ENCODE data around the gene KDM1A.

The KDM1A gene

DNA sequence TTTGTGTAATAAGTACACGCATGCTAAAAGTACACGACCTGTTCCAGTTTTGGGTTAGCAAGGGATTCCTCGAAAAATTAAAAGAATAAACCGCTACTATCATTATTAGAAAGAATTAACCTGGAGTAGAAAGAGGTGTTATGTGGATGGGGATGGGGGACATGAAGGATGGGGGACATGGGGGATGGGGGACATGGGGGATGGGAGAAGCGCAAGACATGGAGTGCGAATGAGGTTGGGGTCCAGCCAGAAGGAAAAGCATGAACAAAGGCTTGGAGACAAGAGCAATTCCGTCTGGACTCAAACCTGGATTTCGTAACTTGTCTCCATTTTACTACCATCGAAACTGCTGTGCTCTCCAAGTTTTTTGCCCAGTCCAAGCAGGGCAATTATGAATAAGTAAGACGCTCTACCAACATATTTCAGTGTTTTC is 591 bp upstream of the KDM1A start:
- DNase-seq = no peak

DNA sequence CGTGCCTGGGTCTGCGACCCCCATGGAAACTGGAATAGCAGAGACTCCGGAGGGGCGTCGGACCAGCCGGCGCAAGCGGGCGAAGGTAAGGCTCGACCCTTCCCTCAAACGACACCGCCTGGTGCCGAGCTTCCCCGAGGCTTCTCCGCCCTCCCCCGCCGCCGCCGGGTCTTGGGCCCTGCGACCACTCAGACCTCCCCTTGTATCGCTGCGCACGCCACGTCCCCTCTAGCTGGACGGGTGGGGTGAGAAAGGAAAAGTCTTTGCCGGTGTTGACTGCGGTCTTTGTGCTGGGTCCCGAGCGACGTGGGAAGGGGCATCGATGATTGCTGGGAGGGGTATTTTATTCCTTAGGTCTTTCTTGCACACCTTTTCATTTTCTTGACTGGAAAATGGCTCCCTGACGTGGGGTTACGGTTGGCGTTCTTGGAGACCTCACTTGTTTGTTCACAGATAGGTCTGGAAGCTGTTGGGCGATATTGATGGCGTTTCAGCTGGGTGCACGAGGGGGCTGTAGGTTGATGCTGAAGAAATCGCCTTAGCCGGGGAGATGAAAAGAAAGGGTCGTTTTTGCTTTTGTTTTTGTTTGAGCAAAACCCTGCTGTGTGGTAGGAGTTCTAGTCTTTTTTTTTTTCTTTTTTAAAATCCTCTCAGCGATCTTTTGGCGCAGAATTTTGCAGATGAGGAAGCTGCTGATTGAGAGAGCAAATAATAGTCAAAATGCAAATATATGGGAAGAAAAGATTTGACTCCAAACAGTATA is 776 bp downstream of the KDM1A start:
- DNase-seq = peak in 3 of 5 donors; percentile 5 to 19 (median 8)

- no peak for DNase-seq
Measured at GRCh38 chr1:23020706-23021405, 1.6 kb downstream of the KDM1A start.

GRCh38 chr1:23021834-23022233 is 2.6 kb downstream of the KDM1A start:
- DNase-seq = no peak

DNA sequence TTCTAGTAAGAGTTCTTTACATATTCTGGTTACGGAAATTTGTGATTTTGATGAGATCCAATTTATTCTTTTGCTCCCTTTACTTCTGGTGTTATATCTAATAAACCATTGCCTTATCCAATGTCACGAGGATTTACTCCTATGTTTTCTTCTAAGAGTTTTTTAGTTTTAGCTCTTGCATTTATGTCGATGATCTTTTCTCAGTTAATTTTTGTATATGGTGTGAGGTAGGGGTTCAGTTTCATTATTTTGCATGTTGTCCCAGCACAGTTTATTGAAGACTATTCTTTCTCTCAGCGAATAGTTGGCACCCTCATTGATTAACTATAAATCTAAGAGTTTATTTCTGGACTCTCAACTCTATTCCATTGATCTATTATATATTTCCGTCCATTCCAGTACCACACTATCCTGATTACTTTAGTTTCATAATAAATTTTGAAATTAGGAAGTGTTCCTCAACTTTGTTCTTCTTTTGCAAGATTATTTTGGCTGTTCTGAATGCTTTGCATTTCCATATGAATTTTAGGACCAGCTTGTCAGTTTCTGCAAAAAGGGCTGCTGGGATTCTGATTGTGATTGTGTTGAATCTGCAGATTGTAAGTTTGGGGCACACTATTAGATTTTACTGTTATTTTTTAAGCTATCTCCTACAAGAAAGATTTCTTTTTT is 4.0 kb downstream of the KDM1A start:
- DNase-seq = no peak

DNA sequence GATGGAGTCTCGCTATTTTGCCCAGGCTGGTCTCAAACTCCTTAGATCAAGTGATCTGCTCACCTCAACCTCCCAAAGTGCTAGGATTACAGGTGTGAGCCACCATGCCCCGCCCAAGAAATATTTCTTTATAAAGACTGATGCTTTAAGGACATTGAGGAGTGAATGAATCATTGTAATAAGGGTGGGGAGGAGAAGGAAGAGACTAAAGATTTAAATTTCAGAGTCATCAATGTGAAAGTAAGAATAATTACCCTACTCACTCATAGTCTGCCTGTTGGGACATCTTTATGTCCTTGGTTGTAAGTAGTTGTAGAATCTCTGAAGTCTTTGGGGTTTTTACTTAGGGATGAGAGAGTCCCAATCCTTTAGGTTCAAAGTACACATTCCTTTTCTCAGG is 7.3 kb downstream of the KDM1A start:
- no peak for DNase-seq

DNA sequence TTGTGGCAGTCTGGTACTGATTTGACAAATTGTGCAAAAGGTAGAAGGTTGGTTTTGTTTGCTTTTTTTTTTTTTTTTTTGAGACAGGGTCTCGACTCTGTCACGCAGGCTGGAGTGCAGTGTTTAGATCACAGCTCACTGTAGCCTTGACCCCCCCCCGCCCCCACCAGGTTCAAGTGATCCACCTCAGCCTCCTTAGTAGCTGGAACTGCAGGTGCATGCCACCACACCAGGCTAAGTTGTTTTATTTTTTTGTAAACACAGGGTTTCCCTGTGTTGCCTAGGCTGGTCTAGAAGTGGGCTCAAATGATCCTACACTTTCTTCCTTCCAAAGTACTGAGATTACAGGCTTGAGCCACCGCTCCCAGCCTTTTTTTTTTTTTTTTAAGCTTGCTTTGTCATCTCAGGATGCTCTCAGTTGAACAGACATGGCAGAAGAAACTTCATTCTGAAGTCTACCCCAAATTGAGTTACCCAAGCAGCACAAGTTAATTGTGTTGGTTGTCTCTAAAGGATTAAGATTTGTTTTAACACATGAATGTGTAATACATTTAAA is 8.2 kb downstream of the KDM1A start:
- no peak for DNase-seq

DNA sequence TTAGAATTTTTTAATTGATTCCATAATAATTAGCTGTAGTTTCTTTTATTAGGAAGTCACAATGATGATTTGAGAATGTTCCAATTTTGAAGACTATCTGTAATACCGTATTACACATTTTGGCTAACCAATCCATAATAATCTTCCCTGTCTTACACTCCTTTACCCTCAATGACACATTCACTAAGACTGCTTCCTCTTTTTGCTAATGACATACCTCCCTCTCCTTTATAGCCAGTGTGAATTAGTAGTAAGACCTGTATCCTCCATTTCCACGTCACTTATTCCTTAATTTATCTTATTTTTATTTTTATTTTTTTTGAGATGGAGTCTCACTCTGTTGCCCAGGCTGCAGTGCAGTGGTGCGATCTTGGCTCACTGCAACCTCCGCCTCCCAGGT is 10.1 kb downstream of the KDM1A start:
- DNase-seq = no peak

GRCh38 chr1:23035823-23036452 is 16.7 kb downstream of the KDM1A start:
- DNase-seq = no peak

DNA sequence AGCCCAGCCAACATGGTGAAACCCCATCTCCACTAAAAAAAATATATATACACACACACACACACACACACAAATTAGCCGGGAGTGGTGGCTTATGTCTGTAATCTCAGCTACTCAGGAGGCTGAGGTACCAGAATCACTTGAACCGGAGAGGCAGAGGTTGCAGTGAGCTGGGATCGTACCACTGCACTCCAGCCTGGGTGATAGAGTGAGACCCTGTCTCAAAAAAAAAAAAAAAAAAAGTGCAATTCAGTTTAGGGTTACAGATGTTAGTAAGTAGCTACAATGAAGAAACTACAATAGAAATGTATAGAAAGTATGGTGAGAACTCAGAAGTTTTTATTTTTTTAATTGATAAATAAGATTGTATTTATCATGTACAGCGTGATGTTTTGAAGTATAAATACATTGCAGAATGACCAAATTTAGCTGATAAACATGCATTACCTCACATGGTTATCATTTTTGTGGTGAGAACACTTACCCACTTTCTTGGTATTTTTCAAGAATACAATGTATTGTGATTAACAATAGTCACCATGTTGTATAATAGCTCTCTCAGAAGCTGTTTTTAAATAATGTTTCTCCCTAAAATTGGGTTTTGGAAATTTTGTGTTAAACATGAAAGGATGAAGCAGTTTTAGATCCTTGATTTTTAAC is 17.9 kb downstream of the KDM1A start:
- DNase-seq = no peak

DNA sequence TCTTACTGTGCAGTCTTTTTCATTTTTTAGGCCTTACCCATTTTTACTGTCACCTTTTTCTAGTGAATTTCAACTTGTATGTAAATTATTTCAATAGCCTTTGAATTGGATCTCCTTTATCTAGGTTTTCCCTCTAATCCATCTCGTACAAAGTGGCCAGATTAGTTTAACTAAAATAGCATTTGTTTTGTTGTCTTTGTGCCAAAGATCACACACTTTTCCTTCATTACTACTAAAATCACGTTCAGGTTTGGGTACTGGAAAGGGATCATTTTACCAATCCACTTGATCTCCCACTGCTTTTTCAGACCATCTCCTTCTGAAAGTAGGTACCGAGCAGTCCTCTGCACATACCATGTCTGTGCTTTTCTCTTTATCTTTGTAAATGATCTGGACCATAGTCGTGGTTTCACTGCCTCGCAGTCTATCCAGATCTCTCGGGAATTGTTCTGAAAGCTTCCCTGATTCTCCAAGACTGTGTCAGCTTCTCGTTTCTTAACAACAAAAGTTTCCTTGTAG is 20.1 kb downstream of the KDM1A start:
- DNase-seq = no peak

DNA sequence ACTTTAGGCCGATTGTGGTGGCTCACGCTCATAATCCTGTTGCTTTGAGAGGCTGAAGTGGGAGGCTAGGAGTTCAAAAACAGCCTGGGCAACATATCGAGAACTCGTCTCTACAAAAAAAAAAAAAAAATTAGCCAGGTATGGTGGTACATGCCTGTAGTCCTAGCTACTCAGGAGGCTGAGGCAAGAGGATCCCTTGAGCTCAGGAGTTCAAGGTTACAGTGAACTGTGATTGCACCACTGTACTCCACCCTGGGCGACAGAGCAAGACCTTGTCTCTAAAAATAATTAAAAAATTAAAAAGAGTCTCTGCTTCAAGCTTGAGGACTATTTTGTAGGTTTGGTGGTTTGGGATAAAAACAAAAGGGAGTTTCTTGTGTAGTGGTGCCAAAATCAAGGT is 21.2 kb downstream of the KDM1A start:
- DNase-seq = no peak

GRCh38 chr1:23044035-23044434 is 24.8 kb downstream of the KDM1A start:
- DNase-seq = no peak

- DNase-seq = no peak
Measured at GRCh38 chr1:23050201-23050600, 30.9 kb downstream of the KDM1A start.

- DNase-seq = no peak
Measured at GRCh38 chr1:23051290-23051909, 32.1 kb downstream of the KDM1A start.

- DNase-seq = no peak
Measured at GRCh38 chr1:23057301-23057700, 38.0 kb downstream of the KDM1A start.

- DNase-seq = no peak
Measured at GRCh38 chr1:23062271-23062670, 43.0 kb downstream of the KDM1A start.

- no peak for DNase-seq
Measured at GRCh38 chr1:23065385-23065784, 46.1 kb downstream of the KDM1A start.

DNA sequence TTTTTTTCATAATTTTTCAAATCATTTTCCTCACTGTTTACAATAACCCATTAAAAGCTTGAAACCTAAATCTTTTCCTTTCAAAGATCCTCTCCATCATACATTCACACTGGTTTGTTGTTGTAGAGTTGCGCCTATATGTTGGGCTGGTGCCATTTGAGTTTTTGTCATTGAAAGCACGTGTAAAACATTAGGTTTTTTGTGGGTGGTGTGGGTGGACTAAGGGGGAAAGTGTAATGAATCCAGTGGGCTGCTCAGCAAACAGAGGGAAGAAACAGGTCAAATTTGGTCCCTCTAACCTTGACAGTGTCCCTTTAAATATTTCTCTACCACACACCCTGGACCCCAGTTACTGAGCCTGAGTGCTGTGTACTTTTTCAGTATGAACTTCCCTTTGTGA is 46.8 kb downstream of the KDM1A start:
- no peak for DNase-seq

DNA sequence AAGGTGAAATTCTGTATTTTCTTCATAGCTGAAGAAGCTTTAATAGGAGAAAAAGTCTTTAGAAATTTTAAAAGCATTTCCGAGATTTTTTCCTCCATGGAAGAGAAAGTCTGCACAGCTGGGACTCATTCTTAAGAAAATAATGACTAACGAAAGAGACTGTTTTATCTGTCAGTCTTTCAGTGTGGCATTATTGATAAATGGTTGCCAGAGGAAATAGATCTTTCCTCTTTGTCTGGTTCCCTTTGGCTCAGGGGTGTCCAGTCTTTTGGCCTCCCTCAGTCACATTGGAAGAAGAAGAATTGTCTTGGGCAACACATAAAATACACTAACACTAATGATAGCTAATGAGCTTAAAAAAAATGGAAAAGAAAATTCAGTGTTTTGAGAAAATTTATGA is 49.9 kb downstream of the KDM1A start:
- DNase-seq = no peak

- no peak for DNase-seq
Measured at GRCh38 chr1:23069675-23070074, 50.4 kb downstream of the KDM1A start.

- DNase-seq = no peak
Measured at GRCh38 chr1:23074012-23074411, 54.7 kb downstream of the KDM1A start.

Data from T-helper 1 cell (primary cell).